ENCODE measurements around the gene ZNF792.

ZNF792 gene

GRCh38 chr19:34936184-34936583 is 27.8 kb downstream of the ZNF792 start:
- Histone ChIP-seq H3K4me3 (ENCODE audit: low read depth, low read length, poor library complexity, severe bottlenecking) (no peak overlapping the region), H2AFZ (ENCODE audit: low read length) (no peak overlapping the region), H3K9ac (ENCODE audit: low read length) (no peak overlapping the region), H3K27me3 (ENCODE audit: insufficient read depth, low read length) (no peaks in the 10 kb centered on the region), H3K79me2 (ENCODE audit: insufficient read depth, low read length) (no peaks in the 10 kb centered on the region), H3K9me2 (ENCODE audit: low read depth, low read length) (no peaks in the 10 kb centered on the region), H3K27ac (ENCODE audit: low read depth, low read length, poor library complexity, severe bottlenecking) (no peak overlapping the region), H3K36me3 (ENCODE audit: insufficient read depth, low read length) (no peaks in the 10 kb centered on the region), H4K20me1 (ENCODE audit: insufficient read depth, low read length) (no peaks in the 10 kb centered on the region), H3K4me2 (ENCODE audit: low read length) (no peak overlapping the region), H3K4me1 (ENCODE audit: insufficient read depth, low read length, severe bottlenecking) (no peaks in the 10 kb centered on the region), H3K9me3 (ENCODE audit: low read length) (peaks cover 3% of the 10 kb centered on the region; the same call in 1 of the 2 replicates), H3F3A (ENCODE audit: insufficient read depth, low read length) (no peaks in the 10 kb centered on the region)
- TF ChIP-seq, protein P1, sequence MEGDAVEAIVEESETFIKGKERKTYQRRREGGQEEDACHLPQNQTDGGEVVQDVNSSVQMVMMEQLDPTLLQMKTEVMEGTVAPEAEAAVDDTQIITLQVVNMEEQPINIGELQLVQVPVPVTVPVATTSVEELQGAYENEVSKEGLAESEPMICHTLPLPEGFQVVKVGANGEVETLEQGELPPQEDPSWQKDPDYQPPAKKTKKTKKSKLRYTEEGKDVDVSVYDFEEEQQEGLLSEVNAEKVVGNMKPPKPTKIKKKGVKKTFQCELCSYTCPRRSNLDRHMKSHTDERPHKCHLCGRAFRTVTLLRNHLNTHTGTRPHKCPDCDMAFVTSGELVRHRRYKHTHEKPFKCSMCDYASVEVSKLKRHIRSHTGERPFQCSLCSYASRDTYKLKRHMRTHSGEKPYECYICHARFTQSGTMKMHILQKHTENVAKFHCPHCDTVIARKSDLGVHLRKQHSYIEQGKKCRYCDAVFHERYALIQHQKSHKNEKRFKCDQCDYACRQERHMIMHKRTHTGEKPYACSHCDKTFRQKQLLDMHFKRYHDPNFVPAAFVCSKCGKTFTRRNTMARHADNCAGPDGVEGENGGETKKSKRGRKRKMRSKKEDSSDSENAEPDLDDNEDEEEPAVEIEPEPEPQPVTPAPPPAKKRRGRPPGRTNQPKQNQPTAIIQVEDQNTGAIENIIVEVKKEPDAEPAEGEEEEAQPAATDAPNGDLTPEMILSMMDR (IDR thresholded peaks at IDR 0.05; ENCODE audit: low read length) = no peak
- no peak for TF ChIP-seq EZH2 (IDR thresholded peaks at IDR 0.05; ENCODE audit: borderline replicate concordance, low read length)

DNA sequence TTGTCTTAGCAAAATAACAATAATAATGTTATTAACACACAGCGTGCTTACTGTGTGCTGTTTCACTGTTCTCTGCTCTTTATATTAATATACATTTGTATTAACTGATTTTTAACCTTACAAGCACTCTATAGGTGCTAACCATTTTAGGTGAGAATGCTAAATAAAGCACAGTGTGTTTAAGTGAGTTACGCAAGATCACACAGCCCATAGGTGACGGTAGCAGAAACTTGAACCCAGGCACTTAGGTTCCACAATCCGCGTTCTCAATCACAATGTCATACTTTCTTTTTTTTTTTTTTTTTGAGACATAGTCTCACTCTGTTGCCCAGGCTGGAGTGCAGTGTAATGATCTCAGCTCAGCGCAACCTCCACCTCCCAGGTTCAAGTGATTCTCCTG is 31.5 kb downstream of the ZNF792 start:
- H3K36me3 ChIP-seq (ENCODE audit: insufficient read depth, low read length) = no peaks in the 10 kb centered on the region
- H4K20me1 ChIP-seq (ENCODE audit: insufficient read depth, low read length) = no peaks in the 10 kb centered on the region
- no peaks in the 10 kb centered on the region for H3K79me2 ChIP-seq (ENCODE audit: insufficient read depth, low read length)
- H3K9me3 ChIP-seq (ENCODE audit: low read length) = peaks cover 3% of the 10 kb centered on the region; the same call in 1 of the 2 replicates
- H3F3A ChIP-seq (ENCODE audit: insufficient read depth, low read length) = no peaks in the 10 kb centered on the region
- no peak for TF ChIP-seq EZH2 (IDR thresholded peaks at IDR 0.05; ENCODE audit: borderline replicate concordance, low read length)
- TF ChIP-seq, protein P1 (IDR thresholded peaks at IDR 0.05; ENCODE audit: low read length) = no peak
- H3K27me3 ChIP-seq (ENCODE audit: insufficient read depth, low read length) = no peaks in the 10 kb centered on the region
- H2AFZ ChIP-seq (ENCODE audit: low read length) = no peak overlapping the region
- no peak overlapping the region for H3K27ac ChIP-seq (ENCODE audit: low read depth, low read length, poor library complexity, severe bottlenecking)
- H3K9ac ChIP-seq (ENCODE audit: low read length) = no peak overlapping the region
- H3K4me3 ChIP-seq (ENCODE audit: low read depth, low read length, poor library complexity, severe bottlenecking) = no peak overlapping the region
- H3K4me2 ChIP-seq (ENCODE audit: low read length) = no peak overlapping the region
- H3K9me2 ChIP-seq (ENCODE audit: low read depth, low read length) = no peaks in the 10 kb centered on the region
- no peaks in the 10 kb centered on the region for H3K4me1 ChIP-seq (ENCODE audit: insufficient read depth, low read length, severe bottlenecking)

GRCh38 chr19:34926685-34927375 is 37.2 kb downstream of the ZNF792 start, which contains the start of gene ZNF30:
ZNF30 (plus strand) TSS chr19:34926903; CDS start chr19:34929948, 3,045 bp downstream.
- Histone ChIP-seq H3K4me2 (ENCODE audit: low read length) (no peak within 1 kb of the TSS), H3K9ac (ENCODE audit: low read length) (no peak within 1 kb of the TSS), H3K27ac (ENCODE audit: low read depth, low read length, poor library complexity, severe bottlenecking) (no peak within 1 kb of the TSS), H2AFZ (ENCODE audit: low read length) (no peak within 1 kb of the TSS), H3F3A (ENCODE audit: insufficient read depth, low read length) (no peaks in the 10 kb centered on the region), H3K9me2 (ENCODE audit: low read depth, low read length) (no peaks in the 10 kb centered on the region), H3K27me3 (ENCODE audit: insufficient read depth, low read length) (no peaks in the 10 kb centered on the region; the same call in 1 of the 2 replicates), H3K9me3 (ENCODE audit: low read length) (no peaks in the 10 kb centered on the region), H3K79me2 (ENCODE audit: insufficient read depth, low read length) (no peaks in the 10 kb centered on the region), H3K4me3 (ENCODE audit: low read depth, low read length, poor library complexity, severe bottlenecking) (no peak within 1 kb of the TSS), H4K20me1 (ENCODE audit: insufficient read depth, low read length) (no peaks in the 10 kb centered on the region), H3K36me3 (ENCODE audit: insufficient read depth, low read length) (no peaks in the 10 kb centered on the region), H3K4me1 (ENCODE audit: insufficient read depth, low read length, severe bottlenecking) (no peaks in the 10 kb centered on the region)
- TF ChIP-seq, protein P1 (IDR thresholded peaks at IDR 0.05; ENCODE audit: low read length) = no peak
- TF ChIP-seq EZH2 (IDR thresholded peaks at IDR 0.05; ENCODE audit: borderline replicate concordance, low read length) = no peak
